NOMO-1 treated with dmso at 0.1 percent for 144 hours (cell line): ENCODE data around the gene KLC3.

Experiments used
- DNase-seq: peaks from one replicate; lab custom pipeline; 2025; ENCODE audit not compliant: unreplicated experiment; lab: John Stamatoyannopoulos, UW

KLC3 gene

GRCh38 chr19:45348367-45349125, 8.0 kb downstream of the KLC3 start:
- DNase-seq: no peak

- no peak for DNase-seq
Measured at GRCh38 chr19:45349126-45349415, 8.5 kb downstream of the KLC3 start.

DNA sequence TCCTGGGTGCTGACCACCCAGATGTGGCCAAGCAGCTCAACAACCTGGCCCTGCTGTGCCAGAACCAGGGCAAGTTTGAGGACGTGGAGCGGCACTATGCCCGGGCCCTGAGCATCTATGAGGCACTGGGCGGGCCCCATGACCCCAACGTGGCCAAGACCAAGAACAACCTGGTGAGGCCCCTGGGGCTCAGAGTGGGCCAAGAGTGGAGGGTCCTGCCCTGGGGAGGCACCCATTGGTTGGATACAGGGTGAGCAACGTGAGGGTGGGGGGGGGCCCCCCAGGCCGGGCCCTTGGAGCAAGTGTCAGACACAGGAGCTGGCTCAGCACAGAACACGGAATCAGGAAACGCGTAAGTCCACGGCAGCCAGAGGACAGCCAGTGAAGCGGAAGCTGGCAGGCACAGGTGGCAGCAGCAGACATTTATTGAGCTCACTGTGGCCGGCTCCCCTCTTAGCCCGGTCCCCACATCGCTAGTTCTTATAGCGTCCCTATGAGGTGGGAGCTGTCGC, 8.9 kb downstream of the KLC3 start:
- no peak for DNase-seq

GRCh38 chr19:45350477-45351058, 10.0 kb downstream of the KLC3 start:
- DNase-seq: no peak

DNA sequence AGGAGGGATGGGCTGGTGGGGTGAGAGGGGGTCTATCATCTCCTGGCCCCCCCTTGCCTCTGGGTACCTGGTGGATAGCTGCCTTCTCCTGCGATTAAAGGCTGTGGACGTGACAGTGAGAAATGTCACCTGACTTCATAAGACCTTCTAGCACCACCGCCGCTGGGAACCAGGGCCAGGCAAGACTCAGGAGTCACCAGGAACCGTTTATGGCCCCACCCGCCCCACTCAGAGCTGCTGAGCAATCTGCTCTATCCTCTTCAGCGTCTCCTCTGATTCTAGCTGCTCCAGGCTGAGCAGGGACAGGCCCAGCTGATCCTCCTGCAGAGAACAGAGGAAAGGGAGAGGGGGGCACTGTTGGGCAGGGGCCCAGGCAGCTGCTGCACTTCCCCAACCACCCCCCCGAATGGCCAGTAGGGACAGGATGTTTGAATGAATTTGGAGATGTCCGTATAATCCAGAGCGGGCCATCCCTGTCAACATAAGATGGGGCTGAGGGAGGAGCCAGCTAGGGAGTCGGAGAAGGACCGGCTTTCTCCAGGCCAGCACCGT, 10.9 kb downstream of the KLC3 start:
- DNase-seq: no peak

GRCh38 chr19:45352062-45352461, 11.5 kb downstream of the KLC3 start:
- no peak for DNase-seq

GRCh38 chr19:45352471-45352870, 11.9 kb downstream of the KLC3 start:
- DNase-seq: no peak

- DNase-seq: no peak
Measured at GRCh38 chr19:45352914-45353796, 12.6 kb downstream of the KLC3 start.

DNA sequence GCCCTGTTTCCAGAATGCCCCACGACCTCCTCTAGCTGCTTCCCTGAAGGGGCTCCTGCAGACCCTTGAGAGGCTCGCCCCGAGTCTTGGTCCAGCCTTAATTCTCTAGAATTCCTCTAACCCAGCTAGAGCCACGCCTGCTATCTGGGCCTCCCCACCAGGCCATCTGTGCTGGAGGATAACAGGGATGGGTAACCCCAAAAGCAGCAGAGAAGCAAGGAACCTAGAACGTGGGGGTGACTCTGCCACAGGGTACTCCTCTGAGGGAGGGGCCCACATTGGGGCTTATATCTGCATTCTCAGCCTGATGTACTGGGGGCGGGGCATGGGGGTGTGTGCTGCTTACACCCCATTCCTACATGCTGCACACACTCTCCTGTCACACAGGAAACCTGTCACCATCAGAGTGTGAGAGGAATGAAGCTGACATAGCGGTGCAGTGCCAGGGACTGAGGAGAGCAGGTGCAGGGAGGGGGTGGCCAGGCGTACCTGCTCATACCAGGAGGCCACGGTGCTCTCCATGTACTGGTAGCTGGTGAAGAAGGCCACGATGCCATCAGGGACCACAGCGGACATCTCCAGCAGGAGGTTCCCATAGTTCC, 13.8 kb downstream of the KLC3 start:
- DNase-seq: no peak

DNA sequence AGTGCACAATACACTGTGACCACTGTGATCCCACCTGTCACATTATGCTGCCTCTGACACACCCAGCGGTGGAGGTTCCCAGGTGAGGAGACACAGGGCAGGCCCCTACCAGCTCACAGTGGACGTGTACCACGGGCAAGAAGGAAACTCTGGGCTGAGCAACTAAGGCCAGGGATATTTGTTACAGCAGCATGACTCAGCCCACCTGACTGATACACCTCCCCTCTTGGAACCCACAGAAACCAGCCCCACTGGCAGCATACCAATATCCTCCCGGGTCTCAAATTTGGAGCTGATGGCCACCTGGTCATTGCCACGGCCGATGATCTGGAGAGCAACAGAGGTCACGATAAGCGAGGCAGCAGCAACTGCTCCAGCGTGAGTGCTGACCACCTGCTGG, 14.9 kb downstream of the KLC3 start:
- no peak for DNase-seq

DNA sequence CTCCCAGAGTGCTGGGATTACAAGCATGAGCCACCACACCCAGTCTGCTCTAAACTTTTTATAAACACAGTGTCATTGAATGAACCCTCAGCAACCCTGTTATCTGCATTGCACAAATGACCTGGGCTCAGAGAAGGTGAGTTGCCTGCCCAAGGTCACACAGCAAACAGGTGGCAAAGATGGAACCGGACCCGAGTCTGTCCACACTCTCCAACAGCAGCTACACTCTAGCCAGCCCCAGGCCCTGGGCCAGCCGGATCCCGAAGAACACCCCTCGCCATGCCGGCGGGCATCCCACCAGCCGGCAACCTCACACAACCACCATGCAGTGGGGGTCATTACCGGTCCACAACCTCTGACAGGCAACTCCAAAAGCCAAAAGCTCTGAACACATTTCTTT, 15.4 kb downstream of the KLC3 start:
- no peak for DNase-seq

DNA sequence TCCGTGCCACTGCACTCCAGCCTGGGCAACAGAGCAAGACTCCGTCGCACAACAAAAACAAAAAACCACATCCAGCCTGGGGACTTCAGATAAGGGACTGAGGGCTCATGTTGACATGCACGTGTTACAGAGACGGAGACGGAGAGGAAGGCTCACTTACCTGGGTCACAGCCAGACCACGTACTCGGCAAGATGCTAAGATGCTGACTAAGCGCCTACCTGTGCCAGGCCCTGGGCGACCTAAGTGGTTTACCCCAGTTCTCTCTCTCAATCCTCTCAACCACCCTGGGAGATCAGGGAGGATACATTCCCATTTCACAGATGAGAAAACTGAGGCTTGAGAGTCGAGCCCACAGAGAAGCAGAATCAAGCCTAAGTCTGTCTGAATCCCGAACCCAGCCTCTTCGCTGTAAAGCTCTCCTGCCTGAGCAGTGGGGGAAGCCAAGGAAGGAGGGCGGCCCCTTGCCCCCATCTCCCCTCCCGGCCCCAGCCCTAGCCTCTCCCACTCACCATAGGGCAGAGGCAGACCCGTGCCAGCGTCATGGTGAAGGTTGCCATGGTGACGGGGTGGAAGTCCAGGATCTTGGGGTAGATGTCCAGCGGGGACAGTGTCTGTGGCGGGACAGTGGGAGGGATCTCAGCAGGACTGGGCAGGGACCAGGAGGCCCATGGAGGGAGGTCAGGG, 16.4 kb downstream of the KLC3 start:
- DNase-seq: no peak

DNA sequence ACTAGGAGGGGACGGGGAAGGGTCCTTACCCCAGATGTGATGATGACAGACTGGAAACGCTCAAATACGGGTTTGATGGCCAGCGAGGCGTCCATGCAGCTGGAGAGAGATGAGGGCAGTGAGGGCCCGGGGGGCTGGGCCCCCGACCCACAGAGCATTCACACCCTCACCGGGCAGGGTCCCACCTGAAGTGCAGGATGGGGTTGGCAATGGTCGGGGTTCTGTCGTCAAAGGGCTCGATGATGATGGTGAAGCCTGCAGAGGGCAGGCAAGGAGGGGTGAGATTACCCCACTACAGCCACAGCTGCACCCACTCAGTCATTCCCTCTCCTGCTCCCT, 16.9 kb downstream of the KLC3 start:
- no peak for DNase-seq

GRCh38 chr19:45358213-45358792, 17.8 kb downstream of the KLC3 start:
- no peak for DNase-seq

DNA sequence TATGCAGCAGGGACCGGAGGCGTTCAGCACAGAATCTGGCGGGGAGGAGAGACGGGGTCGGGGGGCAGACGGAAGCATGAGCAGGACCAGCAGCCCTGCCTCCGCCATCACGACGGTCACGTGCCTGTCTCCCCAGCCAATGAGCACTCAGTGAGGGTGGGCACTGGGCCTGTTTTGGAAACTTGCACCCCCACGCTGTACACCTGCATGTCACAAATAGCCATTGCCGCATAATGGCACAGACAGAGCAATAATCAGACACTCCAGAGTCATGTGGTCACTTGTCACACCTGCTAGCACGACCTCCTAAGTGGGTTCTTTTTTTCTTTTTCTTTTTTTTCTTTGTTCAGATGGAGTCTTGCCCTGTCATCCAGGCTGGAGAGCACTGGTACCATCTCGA, 21.1 kb downstream of the KLC3 start:
- no peak for DNase-seq

- DNase-seq: no peak
Measured at GRCh38 chr19:45362291-45362690, 21.7 kb downstream of the KLC3 start.

GRCh38 chr19:45363861-45364459, 23.4 kb downstream of the KLC3 start:
- no peak for DNase-seq

DNA sequence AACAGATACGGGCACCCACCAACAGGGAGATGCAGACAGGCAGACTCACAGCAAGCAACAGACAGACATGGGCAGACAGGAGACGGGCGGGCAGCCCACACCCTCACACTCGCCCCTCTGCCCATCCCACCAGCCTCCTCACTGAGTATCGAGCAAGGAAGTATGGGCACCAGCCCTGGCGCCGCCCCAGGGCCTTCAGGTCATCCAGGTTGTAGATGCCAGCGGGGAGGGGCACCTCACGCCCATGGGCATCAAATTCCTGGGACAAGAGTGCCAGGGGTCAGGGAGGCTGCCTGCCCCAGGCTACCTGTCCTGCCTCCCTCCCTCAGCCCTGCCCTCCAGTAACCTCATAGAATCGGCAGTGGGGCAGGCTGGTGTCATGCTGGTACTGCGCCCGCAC, 24.1 kb downstream of the KLC3 start:
- no peak for DNase-seq

GRCh38 chr19:45368127-45368526, 27.6 kb downstream of the KLC3 start:
- DNase-seq: no peak

DNA sequence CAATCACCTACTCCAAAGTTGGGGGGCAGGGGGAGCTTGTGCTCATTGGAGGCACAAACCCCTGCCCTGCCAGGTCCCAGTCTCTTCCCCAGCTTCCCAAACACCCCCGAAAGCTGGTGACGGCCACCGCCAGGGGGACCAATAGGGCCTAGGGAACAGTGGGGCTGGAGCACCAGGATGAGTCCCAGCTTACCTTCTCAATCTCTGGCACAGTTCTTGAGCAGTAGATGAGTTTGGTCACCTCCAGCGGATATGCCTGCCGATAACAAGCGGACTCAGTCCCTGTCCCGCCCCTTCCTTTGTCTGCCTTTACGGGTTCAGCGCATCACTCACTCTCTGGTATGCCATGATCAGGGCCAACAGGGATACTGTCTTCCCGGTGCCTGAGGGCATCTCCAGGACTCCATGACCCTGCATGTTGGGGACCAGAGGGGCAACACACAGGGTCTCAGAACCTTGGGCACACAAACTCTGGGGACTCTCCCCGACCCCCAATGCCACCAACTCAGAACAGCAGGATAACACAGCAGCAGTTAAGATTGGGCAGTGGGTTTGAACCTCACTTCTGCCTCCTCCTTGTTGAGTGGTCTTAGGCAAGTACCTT, 28.3 kb downstream of the KLC3 start:
- DNase-seq: no peak
